ENCODE results near the gene ERMN. TPM values are rescaled to one million over a fixed set of nuclear protein-coding genes. Genes with fewer than 3 reads are reported as not detected.

ERMN gene
- total and polyA plus RNA-seq, 2 of the 13 experiments (the other 11 are each of a cell fraction or from before 2014, with no cell fraction given) = not detected

GRCh38 chr2:157327621-157328500 is 2.2 kb upstream of the ERMN start (continued):
- TF ChIP-seq, protein P1, sequence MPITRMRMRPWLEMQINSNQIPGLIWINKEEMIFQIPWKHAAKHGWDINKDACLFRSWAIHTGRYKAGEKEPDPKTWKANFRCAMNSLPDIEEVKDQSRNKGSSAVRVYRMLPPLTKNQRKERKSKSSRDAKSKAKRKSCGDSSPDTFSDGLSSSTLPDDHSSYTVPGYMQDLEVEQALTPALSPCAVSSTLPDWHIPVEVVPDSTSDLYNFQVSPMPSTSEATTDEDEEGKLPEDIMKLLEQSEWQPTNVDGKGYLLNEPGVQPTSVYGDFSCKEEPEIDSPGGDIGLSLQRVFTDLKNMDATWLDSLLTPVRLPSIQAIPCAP (CRISPR knock-in tag; IDR thresholded peaks at IDR 0.05; ENCODE audit: low read depth) = no peak
- no peak for TF ChIP-seq MATR3 (CRISPR knock-in tag; IDR thresholded peaks at IDR 0.05)
- TF ChIP-seq TBL1XR1 (IDR thresholded peaks at IDR 0.05; ENCODE audit: borderline replicate concordance, low read length, partially characterized antibody) = no peak
- TF ChIP-seq HOMEZ (CRISPR knock-in tag; IDR thresholded peaks at IDR 0.05; ENCODE audit: low read depth) = no peak
- TF ChIP-seq, protein P2, sequence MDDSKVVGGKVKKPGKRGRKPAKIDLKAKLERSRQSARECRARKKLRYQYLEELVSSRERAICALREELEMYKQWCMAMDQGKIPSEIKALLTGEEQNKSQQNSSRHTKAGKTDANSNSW (CRISPR knock-in tag; IDR thresholded peaks at IDR 0.05; ENCODE audit: borderline replicate concordance) = no peak
- TF ChIP-seq SP1 (IDR thresholded peaks at IDR 0.05) = no peak
- no peak for TF ChIP-seq SP1 (CRISPR knock-in tag; IDR thresholded peaks at IDR 0.05)
- no peak for TF ChIP-seq ZNF296 (CRISPR knock-in tag; conservative IDR thresholded peaks at IDR 0.05)
- no peak for TF ChIP-seq HNF4A (CRISPR knock-in tag; IDR thresholded peaks at IDR 0.05)
- peak; percentile 89 for TF ChIP-seq XRCC5 (optimal IDR thresholded peaks at IDR 0.05; ENCODE audit: low read length)
- no peak for TF ChIP-seq TCF7 (IDR thresholded peaks at IDR 0.05; ENCODE audit: low read depth)
- TF ChIP-seq STAG1 (CRISPR knock-in tag; IDR thresholded peaks at IDR 0.05) = peak; percentile 58
- TF ChIP-seq MYC (CRISPR knock-in tag; IDR thresholded peaks at IDR 0.05; ENCODE audit: borderline replicate concordance) = no peak
- no peak for TF ChIP-seq NR2C2 (CRISPR knock-in tag; IDR thresholded peaks at IDR 0.05; ENCODE audit: borderline replicate concordance)
- peak; percentile 21 for TF ChIP-seq TEAD3 (CRISPR knock-in tag; optimal IDR thresholded peaks at IDR 0.05; ENCODE audit: borderline replicate concordance)
- no peak for TF ChIP-seq ZNF569 (CRISPR knock-in tag; IDR thresholded peaks at IDR 0.05; ENCODE audit: borderline replicate concordance)
- TF ChIP-seq, protein P3, sequence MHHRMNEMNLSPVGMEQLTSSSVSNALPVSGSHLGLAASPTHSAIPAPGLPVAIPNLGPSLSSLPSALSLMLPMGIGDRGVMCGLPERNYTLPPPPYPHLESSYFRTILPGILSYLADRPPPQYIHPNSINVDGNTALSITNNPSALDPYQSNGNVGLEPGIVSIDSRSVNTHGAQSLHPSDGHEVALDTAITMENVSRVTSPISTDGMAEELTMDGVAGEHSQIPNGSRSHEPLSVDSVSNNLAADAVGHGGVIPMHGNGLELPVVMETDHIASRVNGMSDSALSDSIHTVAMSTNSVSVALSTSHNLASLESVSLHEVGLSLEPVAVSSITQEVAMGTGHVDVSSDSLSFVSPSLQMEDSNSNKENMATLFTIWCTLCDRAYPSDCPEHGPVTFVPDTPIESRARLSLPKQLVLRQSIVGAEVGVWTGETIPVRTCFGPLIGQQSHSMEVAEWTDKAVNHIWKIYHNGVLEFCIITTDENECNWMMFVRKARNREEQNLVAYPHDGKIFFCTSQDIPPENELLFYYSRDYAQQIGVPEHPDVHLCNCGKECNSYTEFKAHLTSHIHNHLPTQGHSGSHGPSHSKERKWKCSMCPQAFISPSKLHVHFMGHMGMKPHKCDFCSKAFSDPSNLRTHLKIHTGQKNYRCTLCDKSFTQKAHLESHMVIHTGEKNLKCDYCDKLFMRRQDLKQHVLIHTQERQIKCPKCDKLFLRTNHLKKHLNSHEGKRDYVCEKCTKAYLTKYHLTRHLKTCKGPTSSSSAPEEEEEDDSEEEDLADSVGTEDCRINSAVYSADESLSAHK (CRISPR knock-in tag; IDR thresholded peaks at IDR 0.05; ENCODE audit: borderline replicate concordance) = no peak
